Measurements from ENCODE around the gene NCOA6.
"Not testable (repeated sequence)": the region's sequence is repeated elsewhere in the genome, so short reads cannot be mapped to it uniquely, and the experiment has no call there.

Gene NCOA6

GRCh38 chr20:34791289-34792020 is 34.0 kb downstream of the NCOA6 start:
- peaks cover 39% of the 10 kb centered on the region; the same call in 1 of the 2 replicates for H4K20me1 ChIP-seq (ENCODE audit: insufficient read depth, low read length)
- DNase-seq = no peak
- no peaks in the 10 kb centered on the region for H3K9me3 ChIP-seq (ENCODE audit: insufficient read depth, low read length, severe bottlenecking)
- no peak overlapping the region for H3K4me3 ChIP-seq (ENCODE audit: low read depth in 1 of 2, low read length in 2 of 2)
- TF ChIP-seq CTCF (IDR thresholded peaks at IDR 0.05; ENCODE audit: borderline replicate concordance, extremely low read depth, low read length, poor library complexity, severe bottlenecking) = no peak
- no peak for TF ChIP-seq EZH2 (IDR thresholded peaks at IDR 0.05; ENCODE audit: borderline replicate concordance, low read depth, low read length, severe bottlenecking)
- no peaks in the 10 kb centered on the region for H3K27me3 ChIP-seq (ENCODE audit: insufficient read depth, low read length, poor library complexity)
- no peak overlapping the region for H3K27ac ChIP-seq (ENCODE audit: low read length)
- peaks cover 64% of the 10 kb centered on the region for H3K79me2 ChIP-seq (ENCODE audit: insufficient read depth, low read length)
- peaks cover 40% of the 10 kb centered on the region for H3K36me3 ChIP-seq (ENCODE audit: insufficient read depth, low read length)
- no peaks in the 10 kb centered on the region for H3K4me1 ChIP-seq (ENCODE audit: insufficient read depth, low read length)
- H2AFZ ChIP-seq (ENCODE audit: low read depth, low read length) = no peak overlapping the region
- no peak overlapping the region for H3K4me2 ChIP-seq (ENCODE audit: insufficient read depth, low read length)
- ATAC-seq (ENCODE audit: insufficient read depth, low read depth) = no peak
- H3K9ac ChIP-seq (ENCODE audit: low read depth, low read length) = no peak overlapping the region

GRCh38 chr20:34781220-34781619 is 44.2 kb downstream of the NCOA6 start:
- no peak overlapping the region for H3K27ac ChIP-seq (ENCODE audit: low read length)

GRCh38 chr20:34780291-34780690 is 45.2 kb downstream of the NCOA6 start:
- not testable (repeated sequence) for H4K20me1 ChIP-seq (ENCODE audit: insufficient read depth, low read length); H3K9ac ChIP-seq (ENCODE audit: low read depth, low read length); H3K79me2 ChIP-seq (ENCODE audit: insufficient read depth, low read length); H3K27me3 ChIP-seq (ENCODE audit: insufficient read depth, low read length, poor library complexity); H3K4me3 ChIP-seq (ENCODE audit: low read depth in 1 of 2, low read length in 2 of 2); H3K4me2 ChIP-seq (ENCODE audit: insufficient read depth, low read length); H2AFZ ChIP-seq (ENCODE audit: low read depth, low read length); DNase-seq; ATAC-seq (ENCODE audit: insufficient read depth, low read depth); H3K27ac ChIP-seq (ENCODE audit: low read length); H3K4me1 ChIP-seq (ENCODE audit: insufficient read depth, low read length); H3K9me3 ChIP-seq (ENCODE audit: insufficient read depth, low read length, severe bottlenecking)
- peaks cover 48% of the 10 kb centered on the region for H3K36me3 ChIP-seq (ENCODE audit: insufficient read depth, low read length)

More at GRCh38 chr20:34781220-34781619, 44.2 kb downstream of the NCOA6 start:
- Histone ChIP-seq H4K20me1 (ENCODE audit: insufficient read depth, low read length) (no peaks in the 10 kb centered on the region; the same call in 1 of the 2 replicates), H3K9me3 (ENCODE audit: insufficient read depth, low read length, severe bottlenecking) (no peaks in the 10 kb centered on the region), H3K4me2 (ENCODE audit: insufficient read depth, low read length) (no peak overlapping the region), H3K36me3 (ENCODE audit: insufficient read depth, low read length) (peaks cover 41% of the 10 kb centered on the region), H3K4me1 (ENCODE audit: insufficient read depth, low read length) (no peaks in the 10 kb centered on the region), H3K9ac (ENCODE audit: low read depth, low read length) (no peak overlapping the region), H3K4me3 (ENCODE audit: low read depth in 1 of 2, low read length in 2 of 2) (no peak overlapping the region), H3K79me2 (ENCODE audit: insufficient read depth, low read length) (peaks cover 11% of the 10 kb centered on the region; the same call in 1 of the 2 replicates), H3K27me3 (ENCODE audit: insufficient read depth, low read length, poor library complexity) (no peaks in the 10 kb centered on the region), H2AFZ (ENCODE audit: low read depth, low read length) (no peak overlapping the region)
- ATAC-seq (ENCODE audit: insufficient read depth, low read depth) = no peak
- TF ChIP-seq CTCF (IDR thresholded peaks at IDR 0.05; ENCODE audit: borderline replicate concordance, extremely low read depth, low read length, poor library complexity, severe bottlenecking) = no peak
- no peak for TF ChIP-seq EZH2 (IDR thresholded peaks at IDR 0.05; ENCODE audit: borderline replicate concordance, low read depth, low read length, severe bottlenecking)
- DNase-seq = no peak

- Histone ChIP-seq H3K9me3 (ENCODE audit: insufficient read depth, low read length, severe bottlenecking) (no peaks in the 10 kb centered on the region), H3K27me3 (ENCODE audit: insufficient read depth, low read length, poor library complexity) (no peaks in the 10 kb centered on the region), H3K79me2 (ENCODE audit: insufficient read depth, low read length) (no peaks in the 10 kb centered on the region), H3K4me2 (ENCODE audit: insufficient read depth, low read length) (no peak overlapping the region), H2AFZ (ENCODE audit: low read depth, low read length) (no peak overlapping the region), H3K9ac (ENCODE audit: low read depth, low read length) (no peak overlapping the region), H3K4me3 (ENCODE audit: low read depth in 1 of 2, low read length in 2 of 2) (no peak overlapping the region), H3K27ac (ENCODE audit: low read length) (no peak overlapping the region), H3K36me3 (ENCODE audit: insufficient read depth, low read length) (peaks cover 70% of the 10 kb centered on the region), H3K4me1 (ENCODE audit: insufficient read depth, low read length) (no peaks in the 10 kb centered on the region), H4K20me1 (ENCODE audit: insufficient read depth, low read length) (no peaks in the 10 kb centered on the region)
- ATAC-seq (ENCODE audit: insufficient read depth, low read depth) (no peak), DNase-seq (no peak)
- TF ChIP-seq CTCF (IDR thresholded peaks at IDR 0.05; ENCODE audit: borderline replicate concordance, extremely low read depth, low read length, poor library complexity, severe bottlenecking) (no peak), EZH2 (IDR thresholded peaks at IDR 0.05; ENCODE audit: borderline replicate concordance, low read depth, low read length, severe bottlenecking) (no peak)
Observed at GRCh38 chr20:34776177-34776576, 49.3 kb downstream of the NCOA6 start.

All from DND-41 (cell line).